AG04450 (cell line): Measurements from ENCODE around the gene ITFG1. TPM values are rescaled to one million over a fixed set of nuclear protein-coding genes. Genes with fewer than 3 reads are reported as not detected.
A peak's percentile ranks its signal among the peaks of the same experiment; 100 is the strongest.

Experiments
- CTCF ChIA-PET: fragments of 300-600, 350-600 bp; formaldehyde crosslinking; extraction: SDS; loops from one replicate; lab custom pipeline; 2022; ENCODE audit warnings: antibody characterized with exemption, inconsistent platforms; lab: Charles Lee
- POLR2A ChIA-PET: fragments of 350-600 bp; formaldehyde crosslinking; extraction: SDS; loops from one replicate; lab custom pipeline; 2021; ENCODE audit warnings: antibody characterized with exemption, inconsistent platforms; lab: Yijun Ruan, JAX
- DNase-seq: peaks from one replicate; pipeline ENCODE4 v3.0.0-alpha.2; 2011; ENCODE audit warnings: low read depth, low spot score
- H3K27ac ChIP-seq: one replicate; pipeline ENCODE4 v1.5.1; 2012; ENCODE audit warnings: low read depth, low read length, control low read depth
- H3K27me3 ChIP-seq: one replicate; pipeline ENCODE4 v1.6.0; 2012; ENCODE audit warnings: low read length; ENCODE audit not compliant: control insufficient read depth, insufficient read depth
- H3K4me3 ChIP-seq: 2 replicates; pipeline ENCODE4 v1.5.1; 2011; ENCODE audit warnings: mild to moderate bottlenecking, low read depth, low read length, control low read depth
- H3K9me3 ChIP-seq: 2 replicates; pipeline ENCODE4 v1.5.1; 2012; ENCODE audit warnings: low read length; ENCODE audit not compliant: control insufficient read depth, insufficient read depth
- CTCF ChIP-seq: IDR thresholded peaks from 2 replicates; pipeline ENCODE4 v1.5.1; 2011; ENCODE audit warnings: low read depth, low read length, control low read depth, inconsistent platforms
- polyA plus RNA-seq: library from polyadenylated mRNA; depleted of rRNA; stranded (reverse); fragments of >200 nt; gene quantifications from 2 replicates; pipeline ENCODE4 v1.2.3, GENCODE V29; 2011

The ITFG1 gene
- polyA plus RNA-seq, 1 experiment = 125 TPM

- no peaks in the 10 kb centered on the region for H3K9me3 ChIP-seq
- POLR2A ChIA-PET = no interaction called here
- TF ChIP-seq CTCF = no peak
- H3K27ac ChIP-seq = no peak overlapping the region
- no peak for DNase-seq
- H3K4me3 ChIP-seq = no peak overlapping the region
- no peaks in the 10 kb centered on the region for H3K27me3 ChIP-seq
- CTCF ChIA-PET = no interaction called here
These were observed 150.1 kb downstream of the ITFG1 start for GRCh38 chr16:47310792-47311211.

DNA sequence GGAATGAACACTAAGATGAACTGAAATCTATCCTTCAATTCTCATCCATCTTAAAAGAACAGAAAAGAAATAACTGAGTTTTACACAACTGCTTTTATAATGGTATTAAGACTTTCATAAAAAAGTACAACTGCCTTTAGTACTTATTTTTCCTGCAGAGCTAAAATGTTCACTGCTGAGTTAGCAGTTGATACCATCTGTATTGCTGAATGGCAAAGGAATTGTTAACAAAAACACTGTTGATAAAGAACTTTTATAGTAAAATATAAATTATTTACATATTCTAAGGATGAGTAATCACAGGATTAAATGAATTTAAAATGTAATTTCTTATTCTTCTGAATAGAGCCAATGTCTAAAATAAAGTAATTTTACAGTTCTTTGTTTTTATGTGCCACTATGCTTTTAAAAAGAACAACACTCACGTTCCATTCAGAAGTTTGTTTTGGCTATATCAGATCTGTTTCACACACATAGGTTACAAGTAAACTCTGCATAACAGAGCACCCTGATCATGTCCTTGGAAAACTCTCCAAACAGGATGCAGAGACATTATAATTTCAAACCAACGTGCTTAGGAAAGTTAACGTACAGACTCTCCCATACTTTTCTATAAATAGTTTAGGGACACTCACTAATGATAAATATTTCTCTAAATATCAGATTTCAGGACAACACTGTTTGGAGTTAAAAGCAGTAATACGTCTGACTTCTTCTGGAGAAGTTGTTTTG is 151.1 kb downstream of the ITFG1 start:
- H3K9me3 ChIP-seq = no peaks in the 10 kb centered on the region
- peak; percentile 21 for DNase-seq
- H3K27me3 ChIP-seq = no peaks in the 10 kb centered on the region
- CTCF ChIA-PET = interaction anchor here (1.4 kb wide), 1 partner anchor 855 kb away, joined by 6 read pairs; no protein-coding TSS in a partner anchor
- no peak overlapping the region for H3K4me3 ChIP-seq
- POLR2A ChIA-PET = interaction anchor here (0.7 kb wide), 1 partner anchor 38 kb away, joined by 7 read pairs; no protein-coding TSS in a partner anchor
- no peak overlapping the region for H3K27ac ChIP-seq
- no peak for TF ChIP-seq CTCF

GRCh38 chr16:47308601-47309000 is 152.3 kb downstream of the ITFG1 start:
- POLR2A ChIA-PET = no interaction called here
- TF ChIP-seq CTCF = no peak
- H3K4me3 ChIP-seq = no peak overlapping the region
- CTCF ChIA-PET = interaction anchor here (0.6 to 1.4 kb wide), 2 partner anchors 167 to 856 kb away, joined by 3 to 6 read pairs; no protein-coding TSS in a partner anchor
- H3K27me3 ChIP-seq = no peaks in the 10 kb centered on the region
- no peak for DNase-seq
- H3K9me3 ChIP-seq = no peaks in the 10 kb centered on the region
- H3K27ac ChIP-seq = no peak overlapping the region

GRCh38 chr16:47304563-47304962 is 156.3 kb downstream of the ITFG1 start:
- POLR2A ChIA-PET = no interaction called here
- Histone ChIP-seq H3K27ac (no peak overlapping the region), H3K4me3 (no peak overlapping the region), H3K27me3 (no peaks in the 10 kb centered on the region), H3K9me3 (no peaks in the 10 kb centered on the region)
- no peak for DNase-seq
- TF ChIP-seq CTCF = no peak
- CTCF ChIA-PET = interaction anchor here (1.5 kb wide), 1 partner anchor 163 kb away, joined by 4 read pairs; no protein-coding TSS in a partner anchor

DNA sequence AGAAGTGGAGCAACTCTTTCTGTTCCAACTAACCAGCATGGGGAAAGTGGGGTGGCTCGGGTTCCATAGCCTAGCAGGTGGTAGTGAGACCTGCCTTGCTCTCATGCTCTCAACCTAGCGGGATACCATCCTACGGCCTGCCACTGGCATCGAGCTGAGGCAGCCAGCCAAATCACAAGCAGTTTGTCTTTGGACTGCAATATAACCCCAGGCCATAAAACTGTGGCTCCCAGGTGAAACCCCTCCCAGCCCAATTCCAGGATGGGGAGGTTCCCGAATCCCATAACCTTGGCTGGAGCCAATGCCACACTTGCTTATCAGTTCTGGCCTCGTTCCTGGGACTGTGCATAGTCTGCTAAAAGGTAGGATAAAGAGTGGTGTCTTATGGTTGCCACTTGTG is 161.3 kb downstream of the ITFG1 start:
- DNase-seq = no peak
- no peaks in the 10 kb centered on the region for H3K27me3 ChIP-seq
- H3K27ac ChIP-seq = no peak overlapping the region
- no peak for TF ChIP-seq CTCF
- no peak overlapping the region for H3K4me3 ChIP-seq
- no peaks in the 10 kb centered on the region for H3K9me3 ChIP-seq
- CTCF ChIA-PET = no interaction called here
- POLR2A ChIA-PET = no interaction called here
